Measurements from ENCODE around the gene ATG3.
A peak's percentile ranks its signal among the peaks of the same experiment; 100 is the strongest.

The ATG3 gene

GRCh38 chr3:112593258-112593657 lies 31.5 kb upstream of the ATG3 start:
- Histone ChIP-seq H3K27me3 (replicated peaks) (no peaks in the 10 kb centered on the region), H3K4me3 (ENCODE audit: low read depth, low read length) (no peak overlapping the region), H3K27ac (no peak overlapping the region), H3K36me3 (replicated peaks) (no peaks in the 10 kb centered on the region)
- TF ChIP-seq, protein P1, sequence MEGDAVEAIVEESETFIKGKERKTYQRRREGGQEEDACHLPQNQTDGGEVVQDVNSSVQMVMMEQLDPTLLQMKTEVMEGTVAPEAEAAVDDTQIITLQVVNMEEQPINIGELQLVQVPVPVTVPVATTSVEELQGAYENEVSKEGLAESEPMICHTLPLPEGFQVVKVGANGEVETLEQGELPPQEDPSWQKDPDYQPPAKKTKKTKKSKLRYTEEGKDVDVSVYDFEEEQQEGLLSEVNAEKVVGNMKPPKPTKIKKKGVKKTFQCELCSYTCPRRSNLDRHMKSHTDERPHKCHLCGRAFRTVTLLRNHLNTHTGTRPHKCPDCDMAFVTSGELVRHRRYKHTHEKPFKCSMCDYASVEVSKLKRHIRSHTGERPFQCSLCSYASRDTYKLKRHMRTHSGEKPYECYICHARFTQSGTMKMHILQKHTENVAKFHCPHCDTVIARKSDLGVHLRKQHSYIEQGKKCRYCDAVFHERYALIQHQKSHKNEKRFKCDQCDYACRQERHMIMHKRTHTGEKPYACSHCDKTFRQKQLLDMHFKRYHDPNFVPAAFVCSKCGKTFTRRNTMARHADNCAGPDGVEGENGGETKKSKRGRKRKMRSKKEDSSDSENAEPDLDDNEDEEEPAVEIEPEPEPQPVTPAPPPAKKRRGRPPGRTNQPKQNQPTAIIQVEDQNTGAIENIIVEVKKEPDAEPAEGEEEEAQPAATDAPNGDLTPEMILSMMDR (IDR thresholded peaks at IDR 0.05; ENCODE audit: low read depth, low read length, missing control alignments), result no peak
- in situ Hi-C loops (cut with HindIII; ENCODE audit: low pct_ligation_motif_present, low sequenced_read_pairs), result loop anchor here (25.0 kb wide), 1 partner anchor 394 kb away; the partner anchor contains the start of genes CD200R1 and GTPBP8
- DNase-seq, result no peak

DNA sequence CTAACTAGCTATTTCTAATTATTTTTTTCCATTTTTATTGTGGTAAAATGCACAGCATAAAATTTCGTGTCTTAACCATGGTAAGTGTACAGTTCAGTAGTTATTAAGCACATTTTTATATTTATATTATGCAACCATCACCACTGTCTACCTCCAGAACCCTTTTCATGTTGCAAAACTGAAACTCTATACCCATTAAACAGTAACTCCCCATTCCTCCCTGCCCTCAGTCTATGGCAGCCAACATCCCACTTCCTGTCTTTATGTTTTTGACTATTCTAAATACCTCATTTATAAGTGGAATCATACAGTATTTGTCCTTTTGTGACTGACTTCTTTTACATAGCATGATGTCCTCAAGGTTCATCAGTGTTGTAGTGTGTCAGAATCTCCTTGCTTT lies 25.6 kb upstream of the ATG3 start:
- no peak overlapping the region for H3K27ac ChIP-seq
- TF ChIP-seq, protein P1 (IDR thresholded peaks at IDR 0.05; ENCODE audit: low read depth, low read length, missing control alignments), result no peak
- no peak overlapping the region for H3K4me3 ChIP-seq (ENCODE audit: low read depth, low read length)
- in situ Hi-C loops (cut with HindIII; ENCODE audit: low pct_ligation_motif_present, low sequenced_read_pairs), result loop anchor here (25.0 kb wide), 1 partner anchor 400 kb away; the partner anchor contains the start of genes CD200R1 and GTPBP8
- no peaks in the 10 kb centered on the region for H3K27me3 ChIP-seq (replicated peaks)
- no peak for DNase-seq
- H3K36me3 ChIP-seq (replicated peaks), result peaks cover 6% of the 10 kb centered on the region

DNA sequence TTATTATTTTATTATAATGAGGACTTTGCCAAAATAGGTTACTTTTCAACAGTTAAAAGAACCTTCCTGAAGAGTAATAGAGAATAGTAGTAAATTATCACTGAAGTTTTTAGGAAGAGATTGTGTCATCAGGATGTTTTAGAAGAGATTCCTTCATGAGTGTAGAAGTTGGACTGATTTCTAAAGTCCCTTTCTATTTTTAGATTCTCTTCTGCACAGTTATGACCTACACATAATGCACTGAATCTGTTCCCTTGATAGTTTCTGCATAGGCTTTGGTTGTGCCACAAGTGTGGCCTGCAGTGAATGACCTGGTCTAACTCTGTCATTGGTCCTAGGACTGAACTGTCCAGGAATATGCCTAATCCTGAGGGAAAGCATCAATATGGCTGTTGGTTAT lies 24.0 kb upstream of the ATG3 start:
- Histone ChIP-seq H3K27ac (no peak overlapping the region), H3K36me3 (replicated peaks) (peaks cover 6% of the 10 kb centered on the region), H3K4me3 (ENCODE audit: low read depth, low read length) (no peak overlapping the region), H3K27me3 (replicated peaks) (no peaks in the 10 kb centered on the region)
- in situ Hi-C loops (cut with HindIII; ENCODE audit: low pct_ligation_motif_present, low sequenced_read_pairs), result loop anchor here (25.0 kb wide), 1 partner anchor 402 kb away; the partner anchor contains the start of genes CD200R1 and GTPBP8
- TF ChIP-seq, protein P1 (IDR thresholded peaks at IDR 0.05; ENCODE audit: low read depth, low read length, missing control alignments), result no peak
- no peak for DNase-seq

- in situ Hi-C loops (cut with HindIII; ENCODE audit: low pct_ligation_motif_present, low sequenced_read_pairs), result loop anchor here (25.0 kb wide), 1 partner anchor 404 kb away; the partner anchor contains the start of genes CD200R1 and GTPBP8
- no peaks in the 10 kb centered on the region for H3K27me3 ChIP-seq (replicated peaks)
- TF ChIP-seq, protein P1 (IDR thresholded peaks at IDR 0.05; ENCODE audit: low read depth, low read length, missing control alignments), result no peak
- H3K36me3 ChIP-seq (replicated peaks), result peaks cover 8% of the 10 kb centered on the region
- H3K27ac ChIP-seq, result no peak overlapping the region
- no peak overlapping the region for H3K4me3 ChIP-seq (ENCODE audit: low read depth, low read length)
- DNase-seq, result no peak
Observed at GRCh38 chr3:112583105-112583504, 21.3 kb upstream of the ATG3 start.

DNA sequence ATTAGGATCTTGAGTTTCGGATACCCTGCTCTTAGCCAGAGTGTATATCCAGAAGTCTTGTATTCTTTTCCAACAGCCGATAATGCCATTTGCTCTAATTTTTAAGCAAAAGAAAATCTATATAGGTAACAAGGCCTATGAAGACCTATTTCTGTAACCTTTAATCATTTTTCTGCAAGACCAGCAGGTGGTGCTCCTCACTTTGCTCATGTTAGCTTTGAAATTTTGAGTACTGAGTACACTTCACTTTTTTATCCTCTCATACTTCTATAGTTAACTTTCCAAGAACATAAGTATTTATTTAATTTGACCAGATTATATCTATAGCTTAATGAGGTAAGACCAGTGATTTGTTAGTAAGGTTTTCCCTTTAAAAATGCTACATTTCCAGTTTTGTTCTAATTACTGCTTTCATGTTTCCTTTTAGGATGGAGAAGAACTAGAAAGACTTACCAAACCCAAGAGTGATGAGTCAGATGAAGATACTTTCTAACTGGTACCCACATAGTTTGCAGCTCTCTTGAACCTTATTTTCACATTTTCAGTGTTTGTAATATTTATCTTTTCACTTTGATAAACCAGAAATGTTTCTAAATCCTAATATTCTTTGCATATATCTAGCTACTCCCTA lies 20.6 kb upstream of the ATG3 start:
- in situ Hi-C loops (cut with HindIII; ENCODE audit: low pct_ligation_motif_present, low sequenced_read_pairs), result loop anchor here (25.0 kb wide), 1 partner anchor 405 kb away; the partner anchor contains the start of genes CD200R1 and GTPBP8
- H3K36me3 ChIP-seq (replicated peaks), result peaks cover 8% of the 10 kb centered on the region
- DNase-seq, result peak; percentile 42
- TF ChIP-seq, protein P1 (IDR thresholded peaks at IDR 0.05; ENCODE audit: low read depth, low read length, missing control alignments), result peak; percentile 71
- no peak overlapping the region for H3K4me3 ChIP-seq (ENCODE audit: low read depth, low read length)
- H3K27ac ChIP-seq, result no peak overlapping the region
- H3K27me3 ChIP-seq (replicated peaks), result no peaks in the 10 kb centered on the region
